CD4-positive, alpha-beta T cell (primary cell): ENCODE measurements around the gene MTG1. TPM values are rescaled to one million over a fixed set of nuclear protein-coding genes. Genes with fewer than 3 reads are reported as not detected.
A peak's percentile ranks its signal among the peaks of the same experiment; 100 is the strongest.
"Not testable (repeated sequence)": the region's sequence is repeated elsewhere in the genome, so short reads cannot be mapped to it uniquely, and the experiment has no call there.

Experiments
- ATAC-seq: fragments of 200-7000 bp; cut with Tn5 transposase; one replicate; pipeline ENCODE4 v1.10.0; 2022; ENCODE audit warnings: mild to moderate bottlenecking; ENCODE audit not compliant: poor library complexity
- CTCF ChIA-PET: fragments of 350-600 bp; sonication (Branson Sonifier 250); formaldehyde crosslinking; loops from one replicate; lab custom pipeline; 2021; ENCODE audit warnings: antibody characterized with exemption, inconsistent platforms; lab: Charles Lee
- POLR2A ChIA-PET: fragments of 350-600 bp; sonication (Branson Sonifier 250); formaldehyde crosslinking; loops from one replicate; lab custom pipeline; 2021; ENCODE audit warnings: antibody characterized with exemption, inconsistent platforms; lab: Charles Lee
- DNase-seq, 14 experiments: peaks; one replicate each; pipeline ENCODE4 v3.0.0-alpha.2; 2013 to 2020; ENCODE audit warnings: mixed read lengths in 2 of 14
- H3K27ac ChIP-seq, 2 donors: one replicate each; pipeline versions ENCODE4 v1.5.1 to v1.7.0; 2013; ENCODE audit warnings: low read length in 2 of 2, low read depth in 1 of 2, mild to moderate bottlenecking in 1 of 2
- H3K27me3 ChIP-seq, 2 experiments: 1 replicate in 1 of 2; 2 replicates in 1 of 2; pipeline versions ENCODE4 v1.6.1 to v1.7.0; 2013; ENCODE audit warnings: low read length in 2 of 2, control low read depth in 1 of 2, mild to moderate bottlenecking in 1 of 2, moderate library complexity in 1 of 2; ENCODE audit not compliant: insufficient read depth in 2 of 2, control insufficient read depth in 1 of 2
- H3K36me3 ChIP-seq: one replicate; pipeline ENCODE4 v1.6.1; 2013; ENCODE audit warnings: low read length, control low read depth; ENCODE audit not compliant: insufficient read depth
- H3K4me1 ChIP-seq: one replicate; pipeline ENCODE4 v1.6.1; 2013; ENCODE audit warnings: low read length, control low read depth; ENCODE audit not compliant: insufficient read depth
- H3K4me3 ChIP-seq: one replicate; pipeline ENCODE4 v1.5.1; 2013; ENCODE audit warnings: mild to moderate bottlenecking, low read length, moderate library complexity
- H3K9me3 ChIP-seq, 2 experiments: 1 replicate in 1 of 2; 2 replicates in 1 of 2; pipeline versions ENCODE4 v1.6.1 to v1.7.0; 2013; ENCODE audit warnings: low read length in 2 of 2, mild to moderate bottlenecking in 2 of 2, control low read depth in 1 of 2, moderate library complexity in 1 of 2; ENCODE audit not compliant: control insufficient read depth in 1 of 2, insufficient read depth in 1 of 2
- H3K27ac Mint-ChIP-seq: one replicate; pipeline ENCODE4 v1.8.0; 2020; ENCODE audit warnings: mixed read lengths
- H3K27me3 Mint-ChIP-seq: one replicate; pipeline ENCODE4 v1.8.0; 2021; ENCODE audit warnings: mixed read lengths
- H3K36me3 Mint-ChIP-seq: one replicate; pipeline ENCODE4 v1.8.0; 2021; ENCODE audit warnings: low read depth, mixed read lengths
- H3K4me1 Mint-ChIP-seq: one replicate; pipeline ENCODE4 v1.8.0; 2021; ENCODE audit warnings: low read depth, mixed read lengths
- H3K4me3 Mint-ChIP-seq: one replicate; pipeline ENCODE4 v1.8.0; 2020; ENCODE audit warnings: mild to moderate bottlenecking, mixed read lengths
- H3K9me3 Mint-ChIP-seq: one replicate; pipeline ENCODE4 v1.8.0; 2020; ENCODE audit warnings: mixed read lengths
- CTCF ChIP-seq: fragments of 200-600 bp; IDR thresholded peaks from one replicate; pipeline ENCODE4 v1.8.0; 2022; ENCODE audit warnings: antibody characterized with exemption, mild to moderate bottlenecking
- intact Hi-C, 2 experiments: fragments of 100-400 bp; cut with DNase I in 1 of 2; cut with micrococcal nuclease in 1 of 2; formaldehyde crosslinking; loops; one replicate each; pipeline versions ENCODE4 v1.15.1 to v1.9.0; 2023 to 2025; cut with DNase I, micrococcal nuclease
- total RNA-seq, 174 experiments: library from RNA in 2 of 174; stranded (reverse) in 2 of 174; gene quantifications; one replicate each; pipeline ENCODE4 v1.2.3 and lab custom pipeline; 2021 to 2026

Gene MTG1
- total RNA-seq, 2 experiments from 2014 or later = 28.5 to 34.9 TPM

GRCh38 chr10:133465950-133466474, 72.1 kb downstream of the MTG1 start:
- H3K27me3 Mint-ChIP-seq = no peaks in the 10 kb centered on the region
- H3K9me3 ChIP-seq = no peaks in the 10 kb centered on the region
- H3K27me3 ChIP-seq = no peaks in the 10 kb centered on the region
- no peak overlapping the region for H3K4me3 ChIP-seq
- peaks cover 2% of the 10 kb centered on the region for H3K36me3 ChIP-seq
- ATAC-seq (no peak), DNase-seq (peak in 1 of 14 experiments; percentile 3)
- H3K36me3 Mint-ChIP-seq = peaks cover 22% of the 10 kb centered on the region
- no peak for TF ChIP-seq CTCF
- H3K4me3 Mint-ChIP-seq = no peak overlapping the region
- no peaks in the 10 kb centered on the region for H3K9me3 Mint-ChIP-seq
- CTCF ChIA-PET = no interaction called here
- no peaks in the 10 kb centered on the region for H3K4me1 ChIP-seq
- H3K27ac Mint-ChIP-seq = no peak overlapping the region
- no peak overlapping the region for H3K27ac ChIP-seq
- intact Hi-C loops = no loop called here
- H3K4me1 Mint-ChIP-seq = no peaks in the 10 kb centered on the region
- POLR2A ChIA-PET = no interaction called here

- no peak overlapping the region for H3K27ac Mint-ChIP-seq
These were observed 72.8 kb downstream of the MTG1 start for GRCh38 chr10:133466683-133467275.

GRCh38 chr10:133467286-133467911, 73.4 kb downstream of the MTG1 start:
- Histone ChIP-seq H3K27me3 (no peaks in the 10 kb centered on the region), H3K36me3 (peaks cover 2% of the 10 kb centered on the region), H3K4me1 (peaks cover 2% of the 10 kb centered on the region), H3K27ac (no peak overlapping the region), H3K4me3 (no peak overlapping the region), H3K9me3 (no peaks in the 10 kb centered on the region)
- Mint-ChIP-seq H3K27me3 (no peaks in the 10 kb centered on the region), H3K36me3 (peaks cover 22% of the 10 kb centered on the region), H3K27ac (no peak overlapping the region), H3K4me3 (no peak overlapping the region), H3K9me3 (no peaks in the 10 kb centered on the region), H3K4me1 (no peaks in the 10 kb centered on the region)
- intact Hi-C loops = no loop called here
- DNase-seq (peak in 1 of 14 experiments; percentile 4), ATAC-seq (no peak)
- POLR2A ChIA-PET = no interaction called here
- CTCF ChIA-PET = no interaction called here
- no peak for TF ChIP-seq CTCF

More at GRCh38 chr10:133466683-133467275, 72.8 kb downstream of the MTG1 start:
- no peak overlapping the region for H3K4me3 ChIP-seq
- Mint-ChIP-seq H3K4me3 (no peak overlapping the region), H3K36me3 (peaks cover 22% of the 10 kb centered on the region), H3K9me3 (no peaks in the 10 kb centered on the region), H3K27me3 (no peaks in the 10 kb centered on the region), H3K4me1 (no peaks in the 10 kb centered on the region)
- H3K9me3 ChIP-seq = no peaks in the 10 kb centered on the region
- no peak for TF ChIP-seq CTCF
- no peak overlapping the region for H3K27ac ChIP-seq
- ATAC-seq (no peak), DNase-seq (no peak)
- H3K27me3 ChIP-seq = no peaks in the 10 kb centered on the region
- POLR2A ChIA-PET = no interaction called here
- intact Hi-C loops = no loop called here
- CTCF ChIA-PET = no interaction called here
- peaks cover 2% of the 10 kb centered on the region for H3K36me3 ChIP-seq
- H3K4me1 ChIP-seq = no peaks in the 10 kb centered on the region

GRCh38 chr10:133469205-133469604, 75.2 kb downstream of the MTG1 start:
- CTCF ChIA-PET, H3K9me3 ChIP-seq, DNase-seq, H3K36me3 ChIP-seq, ATAC-seq, H3K4me3 Mint-ChIP-seq, H3K27ac Mint-ChIP-seq, H3K27ac ChIP-seq, H3K4me1 Mint-ChIP-seq, H3K27me3 ChIP-seq, POLR2A ChIA-PET, intact Hi-C loops, H3K9me3 Mint-ChIP-seq, H3K4me3 ChIP-seq, H3K27me3 Mint-ChIP-seq: not testable (repeated sequence)
- H3K4me1 ChIP-seq = peaks cover 15% of the 10 kb centered on the region
- peaks cover 22% of the 10 kb centered on the region for H3K36me3 Mint-ChIP-seq
